Endothelial cell of hepatic sinusoid (primary cell): ENCODE results near the gene ANKFN1.

Experiments used
- in situ Hi-C: cut with HindIII; loops from 2 replicates; pipeline ENCODE4 v1.10.0; 2017; ENCODE audit warnings: low sequenced_read_pairs

The ANKFN1 gene

GRCh38 chr17:56142325-56142724, 10.9 kb upstream of the ANKFN1 start:
- in situ Hi-C loops, result no loop called here

- in situ Hi-C loops, result no loop called here
Observed at GRCh38 chr17:56142781-56143180, 10.5 kb upstream of the ANKFN1 start.

- in situ Hi-C loops, result no loop called here
Observed at GRCh38 chr17:56144223-56144622, 9.1 kb upstream of the ANKFN1 start.

DNA sequence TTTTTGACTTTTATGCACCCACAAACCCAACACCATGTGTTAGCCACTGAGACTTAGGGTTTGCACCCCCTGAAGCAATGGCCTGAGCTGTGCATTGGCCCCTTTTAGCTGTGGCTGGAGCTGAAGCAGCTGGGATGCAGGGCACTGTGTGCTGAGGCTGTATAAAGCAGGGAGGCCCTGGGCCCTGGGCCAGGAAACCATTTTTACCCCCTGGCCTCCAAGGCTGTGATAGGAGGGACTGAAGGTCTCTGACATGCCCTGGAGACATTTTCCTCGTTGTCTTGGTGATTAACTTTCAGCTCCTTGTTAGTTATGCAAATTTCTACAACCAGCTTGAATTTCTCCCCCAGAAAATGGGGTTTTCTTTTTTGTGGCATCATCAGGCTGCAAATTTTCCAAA, 6.7 kb upstream of the ANKFN1 start:
- in situ Hi-C loops, result no loop called here

- in situ Hi-C loops, result no loop called here
Observed at GRCh38 chr17:56148333-56148732, 4.9 kb upstream of the ANKFN1 start.

- in situ Hi-C loops, result no loop called here
Observed at GRCh38 chr17:56149266-56150036, 3.8 kb upstream of the ANKFN1 start.

DNA sequence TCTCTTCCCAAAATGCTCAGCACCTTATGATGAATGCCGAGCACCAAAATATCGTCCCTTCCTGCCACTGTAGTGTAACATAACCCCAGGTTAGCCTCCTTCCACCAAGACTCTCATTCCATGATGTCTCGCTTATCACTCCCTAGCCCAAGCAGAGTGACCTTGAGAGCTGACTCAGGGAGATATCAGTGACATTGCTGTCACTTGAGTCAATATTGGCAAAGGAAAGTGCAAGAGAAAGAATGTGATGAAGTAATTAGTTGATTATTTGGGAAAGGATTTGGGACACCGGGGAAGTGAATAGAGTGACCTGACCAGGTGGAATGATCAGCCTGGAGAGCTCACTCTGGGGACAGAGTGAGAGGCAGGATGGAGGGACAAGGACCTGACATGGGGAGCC, 2.6 kb upstream of the ANKFN1 start:
- in situ Hi-C loops, result no loop called here

DNA sequence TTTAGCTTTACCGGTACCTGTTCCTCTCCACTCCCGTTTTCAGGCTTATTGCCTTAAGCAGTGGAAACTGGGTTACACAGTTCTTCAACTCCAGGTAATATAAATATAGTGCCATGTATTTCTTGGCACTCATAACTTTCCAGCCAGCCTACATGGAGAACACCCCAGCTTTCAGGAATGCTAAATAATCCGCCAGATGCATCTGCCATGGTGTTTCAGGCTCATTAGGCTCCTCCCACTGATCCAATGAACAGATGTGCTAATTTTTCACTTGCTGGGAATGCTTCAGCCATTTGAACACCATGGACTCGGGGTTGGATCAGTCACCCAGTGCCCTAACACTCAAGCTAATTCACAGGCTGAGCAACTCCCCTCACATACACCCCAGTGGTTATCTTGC, 4.6 kb downstream of the ANKFN1 start:
- in situ Hi-C loops, result no loop called here

DNA sequence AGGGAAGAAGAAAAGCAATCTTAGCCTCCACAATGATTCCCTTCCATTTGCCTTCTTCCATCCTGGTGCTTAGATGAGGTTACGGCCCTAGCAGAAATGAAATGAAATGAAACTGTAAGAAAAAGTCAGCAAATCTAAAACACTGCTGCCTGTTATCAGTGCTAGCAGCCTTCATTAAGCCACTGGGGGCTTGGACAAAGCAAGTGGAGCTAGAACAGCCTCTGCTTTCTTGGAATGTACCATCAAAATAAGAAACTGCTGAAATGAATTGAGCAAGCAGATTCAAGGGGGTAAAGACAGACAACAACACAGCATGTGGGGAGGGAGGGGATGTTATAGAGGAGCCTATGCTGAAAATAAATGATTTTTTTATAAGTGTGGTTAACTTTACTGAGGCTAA, 5.1 kb downstream of the ANKFN1 start:
- in situ Hi-C loops, result no loop called here

DNA sequence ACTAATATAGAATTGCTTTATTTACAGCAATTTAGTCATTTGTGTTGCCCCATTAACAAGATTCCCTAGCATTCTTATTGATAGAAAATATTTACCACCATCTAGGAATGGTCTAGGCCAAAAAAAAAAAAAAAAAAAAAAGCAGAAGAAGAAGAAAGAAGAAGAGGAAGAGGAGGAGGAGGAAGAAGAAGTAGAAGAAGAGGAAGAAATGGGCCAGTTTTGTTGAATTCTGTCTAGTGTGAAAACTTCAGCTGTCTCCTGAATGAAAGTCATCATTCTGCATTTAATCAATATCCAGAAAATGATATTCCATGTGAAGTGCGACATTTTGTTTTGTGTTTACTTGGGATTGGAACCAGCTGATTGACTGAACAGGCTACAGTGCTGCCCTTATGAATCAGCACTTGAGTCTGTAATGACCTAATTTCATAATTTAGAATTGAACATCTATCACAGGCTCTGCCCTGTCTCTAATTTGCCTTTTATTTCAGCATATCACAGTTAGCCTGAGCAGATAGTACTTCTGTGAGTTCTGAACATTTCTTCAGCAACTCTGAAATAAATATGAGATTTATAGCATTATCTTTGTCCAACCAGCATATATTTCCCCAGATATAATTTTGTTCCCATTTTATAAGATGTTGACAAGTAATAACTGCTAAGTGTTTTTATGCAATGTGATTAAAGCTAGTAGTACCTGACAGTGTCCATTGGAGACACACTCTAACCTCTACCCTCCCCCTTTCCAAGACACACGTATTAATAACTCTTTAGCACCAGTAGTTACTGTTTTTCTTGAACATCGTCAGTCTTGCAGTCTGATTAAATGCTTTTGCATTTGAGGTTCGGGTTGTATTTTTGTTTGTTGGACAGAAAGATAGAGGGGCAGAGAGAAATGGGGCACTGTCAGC, 5.9 kb downstream of the ANKFN1 start:
- in situ Hi-C loops, result no loop called here

- in situ Hi-C loops, result no loop called here
Observed at GRCh38 chr17:56159826-56160380, 6.6 kb downstream of the ANKFN1 start.

DNA sequence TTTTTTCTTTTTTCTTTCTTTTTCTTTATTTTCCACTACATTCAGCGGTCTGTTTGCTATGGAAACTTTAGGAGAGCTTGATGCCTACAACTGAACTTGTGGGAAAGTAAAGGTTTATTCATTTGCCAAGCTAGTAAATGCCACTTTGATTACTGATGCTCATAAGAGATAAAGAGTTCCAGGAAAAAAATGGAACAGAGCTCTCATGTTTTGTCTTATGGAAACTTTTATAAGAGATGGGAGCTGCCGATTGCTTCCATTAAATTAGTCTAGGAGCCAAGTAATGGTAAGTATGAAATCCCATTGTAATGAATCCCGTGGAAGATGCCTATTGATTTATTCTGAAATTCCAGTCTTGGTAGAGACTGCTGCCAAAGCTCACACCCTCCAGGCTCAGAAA, 7.1 kb downstream of the ANKFN1 start:
- in situ Hi-C loops, result no loop called here

DNA sequence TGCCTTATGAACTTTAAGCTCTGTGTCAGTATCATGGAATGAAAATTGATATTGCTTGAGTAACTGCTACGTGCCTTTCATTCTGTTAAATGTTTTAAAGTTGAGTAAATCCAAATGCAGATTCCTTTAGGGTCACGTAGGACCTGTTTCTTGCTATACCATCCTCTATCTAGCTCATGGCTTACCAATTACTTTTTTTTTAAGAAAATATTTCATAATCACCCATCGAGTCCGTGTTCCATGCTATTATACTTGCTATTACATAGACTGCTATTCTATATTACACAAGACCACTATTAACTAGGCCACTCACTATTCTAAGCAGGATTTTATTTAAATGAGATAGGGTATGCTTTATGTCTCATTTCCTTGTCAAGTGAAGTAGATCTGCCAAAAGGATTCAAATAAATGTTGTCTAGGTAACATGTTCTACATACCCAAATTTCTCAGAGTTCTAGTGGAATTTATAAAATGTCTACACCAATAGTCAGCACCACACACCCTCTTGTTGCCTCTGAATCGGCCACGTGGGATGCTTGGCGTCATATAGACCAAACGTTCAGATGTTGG, 11.9 kb downstream of the ANKFN1 start:
- in situ Hi-C loops, result no loop called here

DNA sequence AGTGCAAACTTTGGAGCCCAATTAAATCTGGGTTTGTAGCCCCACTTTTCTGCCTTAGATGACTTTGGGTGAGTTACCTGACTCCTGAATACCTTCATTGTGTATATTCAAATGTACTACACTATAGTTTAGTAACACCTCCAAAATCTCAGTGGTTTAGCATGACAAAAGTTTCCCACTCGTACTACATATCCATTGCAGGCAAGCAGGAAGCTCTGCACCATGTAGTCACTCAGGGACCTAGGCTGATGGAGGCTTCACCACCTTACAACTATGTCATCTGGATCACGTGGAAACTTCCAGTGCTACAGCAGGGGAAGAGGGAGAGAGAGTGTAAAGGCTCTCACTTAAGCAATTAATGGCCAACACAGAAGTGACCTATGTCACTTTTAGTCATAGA, 14.2 kb downstream of the ANKFN1 start:
- in situ Hi-C loops, result no loop called here

- in situ Hi-C loops, result loop anchor here (5.0 kb wide), 3 partner anchors 37 to 123 kb away; no protein-coding TSS in a partner anchor
Observed at GRCh38 chr17:56169621-56170020, 16.3 kb downstream of the ANKFN1 start.

DNA sequence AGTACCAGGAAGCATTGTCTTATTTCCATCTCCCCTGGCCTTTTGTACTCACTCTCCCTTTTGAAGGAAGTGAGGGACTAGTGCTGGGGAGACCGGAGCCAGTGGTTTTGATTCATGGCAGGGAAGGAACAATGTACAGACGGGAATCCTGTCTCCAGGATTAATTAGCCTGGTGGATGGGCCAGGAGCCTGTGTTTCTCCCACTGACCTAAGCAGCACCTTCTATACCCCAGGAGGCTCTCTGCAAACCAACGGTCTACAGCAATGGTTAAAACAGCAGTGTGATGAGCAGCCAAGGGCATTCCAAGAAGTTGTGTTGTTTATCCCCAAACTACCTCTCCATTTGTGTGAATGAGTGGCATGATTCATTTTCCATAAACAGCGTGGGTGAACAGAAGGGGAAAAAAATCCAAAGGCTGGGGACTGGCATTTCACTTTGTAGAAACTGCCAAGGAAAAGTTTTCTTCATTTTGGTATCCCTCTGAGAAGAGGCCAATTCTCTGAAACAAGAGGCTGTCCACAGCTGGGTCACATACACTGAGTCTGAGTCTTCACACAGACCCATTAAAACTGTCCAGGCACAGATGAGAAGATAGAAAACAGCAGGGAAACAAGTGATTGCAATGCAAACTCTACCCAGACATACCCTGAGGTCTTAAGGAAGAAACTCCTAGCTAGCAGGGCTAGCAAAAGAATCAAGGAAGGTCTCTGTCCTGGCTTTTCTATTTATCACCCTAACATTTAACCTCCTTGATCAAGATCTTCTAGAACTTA, 18.1 kb downstream of the ANKFN1 start:
- in situ Hi-C loops, result loop anchor here (5.0 kb wide), 3 partner anchors 39 to 121 kb away; no protein-coding TSS in a partner anchor

- in situ Hi-C loops, result loop anchor here (5.0 kb wide), 3 partner anchors 40 to 120 kb away; no protein-coding TSS in a partner anchor
Observed at GRCh38 chr17:56172517-56172982, 19.3 kb downstream of the ANKFN1 start.

- in situ Hi-C loops, result loop anchor here (5.0 kb wide), 3 partner anchors 41 to 119 kb away; no protein-coding TSS in a partner anchor
Observed at GRCh38 chr17:56173026-56173425, 19.8 kb downstream of the ANKFN1 start.

DNA sequence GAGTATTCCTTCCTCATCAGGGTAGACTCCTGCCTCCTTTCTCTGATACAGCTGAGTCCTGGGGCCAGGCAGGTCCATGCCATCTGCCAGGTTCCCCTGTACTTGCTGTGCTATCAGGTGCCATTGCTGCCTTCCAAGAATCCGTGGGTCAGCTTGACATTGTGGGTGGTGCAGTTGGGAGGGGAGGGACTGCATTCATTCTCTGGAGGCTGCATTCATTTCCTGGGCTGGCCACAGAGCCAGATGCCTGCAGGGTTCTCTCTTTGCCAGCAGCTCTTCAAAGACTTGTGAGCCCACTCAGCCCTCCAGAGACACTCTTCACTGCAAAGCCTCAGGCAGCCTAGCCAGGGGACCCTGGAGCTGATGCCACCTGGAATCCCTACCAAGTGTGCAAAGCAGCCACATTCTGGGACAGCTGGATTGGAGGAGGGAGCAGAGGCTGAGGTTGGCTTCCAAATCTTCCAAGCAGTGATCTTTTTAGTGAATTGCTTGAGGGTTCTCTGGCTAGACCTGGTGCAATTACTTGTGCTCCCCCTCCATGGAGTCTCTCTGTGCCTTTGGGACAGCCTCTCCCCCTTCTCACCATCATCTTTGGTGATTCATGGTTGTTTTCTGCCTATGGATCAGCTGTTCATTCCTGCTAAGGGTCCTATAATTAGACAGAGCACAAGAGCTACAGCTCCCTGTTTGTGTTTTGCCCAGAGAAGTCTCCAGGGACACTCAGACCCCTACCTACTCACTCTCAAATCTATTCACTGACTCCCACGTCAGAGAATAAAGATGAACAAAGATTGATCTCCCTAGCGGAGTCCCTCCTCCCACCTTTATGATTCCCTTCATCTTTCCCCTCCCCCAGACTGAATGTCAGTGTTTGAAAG, 20.9 kb downstream of the ANKFN1 start:
- in situ Hi-C loops, result loop anchor here (5.0 kb wide), 3 partner anchors 42 to 118 kb away; no protein-coding TSS in a partner anchor
